ENCODE data around the gene SCUBE3. TPM values are rescaled to one million over a fixed set of nuclear protein-coding genes. Genes with fewer than 3 reads are reported as not detected.

SCUBE3 gene
- total RNA-seq, 1 donor from 2014 or later = 0.25 TPM

DNA sequence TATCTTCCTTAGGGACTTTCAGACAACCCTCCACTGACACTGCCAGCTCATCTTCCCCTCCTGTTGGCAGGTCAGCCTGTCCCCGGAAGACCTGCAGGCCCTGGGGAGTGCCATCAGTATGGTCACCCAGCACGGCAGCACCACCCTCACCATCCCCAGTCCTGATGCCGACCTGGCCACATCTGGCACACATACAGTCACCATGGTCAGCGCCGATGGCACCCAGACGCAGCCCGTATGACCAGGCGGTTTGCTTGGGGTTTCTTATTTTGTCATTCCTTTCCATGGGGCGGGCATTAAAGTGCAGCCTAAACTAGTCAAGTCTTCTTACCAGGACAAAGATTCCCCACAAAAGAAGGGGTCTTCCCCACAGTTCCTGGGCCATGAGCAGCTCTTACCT is 79.9 kb downstream of the SCUBE3 start:
- Mint-ChIP-seq H3K4me3 (ENCODE audit: unreplicated experiment) (no peak overlapping the region), H3K36me3 (ENCODE audit: unreplicated experiment) (no peaks in the 10 kb centered on the region), H3K4me1 (ENCODE audit: low read depth, unreplicated experiment) (peaks cover 6% of the 10 kb centered on the region), H3K9me3 (ENCODE audit: unreplicated experiment) (no peaks in the 10 kb centered on the region), H3K27ac (ENCODE audit: unreplicated experiment) (no peak overlapping the region), H3K27me3 (ENCODE audit: unreplicated experiment) (peaks cover 2% of the 10 kb centered on the region)
- TF ChIP-seq, protein P1, sequence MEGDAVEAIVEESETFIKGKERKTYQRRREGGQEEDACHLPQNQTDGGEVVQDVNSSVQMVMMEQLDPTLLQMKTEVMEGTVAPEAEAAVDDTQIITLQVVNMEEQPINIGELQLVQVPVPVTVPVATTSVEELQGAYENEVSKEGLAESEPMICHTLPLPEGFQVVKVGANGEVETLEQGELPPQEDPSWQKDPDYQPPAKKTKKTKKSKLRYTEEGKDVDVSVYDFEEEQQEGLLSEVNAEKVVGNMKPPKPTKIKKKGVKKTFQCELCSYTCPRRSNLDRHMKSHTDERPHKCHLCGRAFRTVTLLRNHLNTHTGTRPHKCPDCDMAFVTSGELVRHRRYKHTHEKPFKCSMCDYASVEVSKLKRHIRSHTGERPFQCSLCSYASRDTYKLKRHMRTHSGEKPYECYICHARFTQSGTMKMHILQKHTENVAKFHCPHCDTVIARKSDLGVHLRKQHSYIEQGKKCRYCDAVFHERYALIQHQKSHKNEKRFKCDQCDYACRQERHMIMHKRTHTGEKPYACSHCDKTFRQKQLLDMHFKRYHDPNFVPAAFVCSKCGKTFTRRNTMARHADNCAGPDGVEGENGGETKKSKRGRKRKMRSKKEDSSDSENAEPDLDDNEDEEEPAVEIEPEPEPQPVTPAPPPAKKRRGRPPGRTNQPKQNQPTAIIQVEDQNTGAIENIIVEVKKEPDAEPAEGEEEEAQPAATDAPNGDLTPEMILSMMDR (IDR thresholded peaks at IDR 0.05; ENCODE audit: partially characterized antibody, unreplicated experiment) = no peak
- DNase-seq = no peak

DNA sequence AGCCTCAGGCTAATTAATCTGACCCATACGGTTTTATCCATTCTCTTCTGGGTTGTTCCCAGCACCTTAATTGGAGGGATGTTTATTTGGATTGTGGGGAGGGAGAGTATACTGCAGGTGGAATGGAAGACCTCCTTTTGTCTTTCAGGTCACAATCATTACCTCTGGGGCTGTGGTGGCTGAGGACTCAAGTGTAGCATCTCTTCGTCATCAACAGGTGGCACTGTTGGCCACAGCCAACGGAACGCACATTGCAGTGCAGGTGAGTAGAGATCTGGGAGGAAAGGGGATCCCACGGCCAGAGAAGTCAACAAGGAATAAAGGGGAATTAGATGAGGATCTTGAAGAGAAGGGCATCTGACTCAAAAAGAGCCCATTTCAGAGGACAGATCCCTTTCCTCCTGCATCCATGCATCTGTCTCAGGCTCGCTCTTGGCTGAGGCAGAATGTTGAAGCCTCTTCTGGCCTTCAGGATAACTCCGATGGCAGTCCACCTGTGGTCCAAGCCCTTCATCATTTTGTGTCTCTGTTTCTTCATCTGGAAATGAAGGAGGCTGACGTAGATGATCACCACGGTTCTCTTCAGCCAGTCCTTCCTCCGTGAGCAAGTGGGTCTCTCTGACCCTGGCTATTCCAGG is 80.7 kb downstream of the SCUBE3 start:
- H3K36me3 Mint-ChIP-seq (ENCODE audit: unreplicated experiment) = no peaks in the 10 kb centered on the region
- no peak overlapping the region for H3K4me3 Mint-ChIP-seq (ENCODE audit: unreplicated experiment)
- TF ChIP-seq, protein P1 (IDR thresholded peaks at IDR 0.05; ENCODE audit: partially characterized antibody, unreplicated experiment) = peak; percentile 27
- DNase-seq = peak; percentile 44
- H3K27ac Mint-ChIP-seq (ENCODE audit: unreplicated experiment) = no peak overlapping the region
- peaks cover 2% of the 10 kb centered on the region for H3K27me3 Mint-ChIP-seq (ENCODE audit: unreplicated experiment)
- H3K4me1 Mint-ChIP-seq (ENCODE audit: low read depth, unreplicated experiment) = peaks cover 6% of the 10 kb centered on the region
- H3K9me3 Mint-ChIP-seq (ENCODE audit: unreplicated experiment) = no peaks in the 10 kb centered on the region

DNA sequence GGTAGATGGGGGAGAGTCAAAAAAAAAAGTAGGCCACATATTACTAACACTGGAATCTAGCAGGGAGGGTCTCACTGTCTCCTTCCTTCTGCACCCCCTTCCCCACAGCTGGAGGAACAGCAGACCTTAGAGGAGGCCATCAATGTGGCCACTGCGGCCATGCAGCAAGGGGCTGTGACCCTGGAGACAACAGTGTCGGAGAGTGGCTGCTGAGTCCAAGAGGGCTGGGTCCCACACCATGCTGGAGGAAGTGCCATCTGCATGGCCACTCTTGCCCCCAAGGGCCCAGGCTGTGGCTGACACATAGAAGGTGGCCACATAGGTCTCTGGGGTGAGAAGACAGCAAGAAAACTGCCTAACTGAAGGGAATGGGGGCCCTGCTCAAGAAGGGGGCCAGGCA is 81.3 kb downstream of the SCUBE3 start:
- H3K4me3 Mint-ChIP-seq (ENCODE audit: unreplicated experiment) = no peak overlapping the region
- no peaks in the 10 kb centered on the region for H3K9me3 Mint-ChIP-seq (ENCODE audit: unreplicated experiment)
- no peaks in the 10 kb centered on the region for H3K36me3 Mint-ChIP-seq (ENCODE audit: unreplicated experiment)
- DNase-seq = no peak
- H3K27ac Mint-ChIP-seq (ENCODE audit: unreplicated experiment) = no peak overlapping the region
- TF ChIP-seq, protein P1 (IDR thresholded peaks at IDR 0.05; ENCODE audit: partially characterized antibody, unreplicated experiment) = no peak
- H3K4me1 Mint-ChIP-seq (ENCODE audit: low read depth, unreplicated experiment) = peaks cover 6% of the 10 kb centered on the region
- H3K27me3 Mint-ChIP-seq (ENCODE audit: unreplicated experiment) = peaks cover 2% of the 10 kb centered on the region

DNA sequence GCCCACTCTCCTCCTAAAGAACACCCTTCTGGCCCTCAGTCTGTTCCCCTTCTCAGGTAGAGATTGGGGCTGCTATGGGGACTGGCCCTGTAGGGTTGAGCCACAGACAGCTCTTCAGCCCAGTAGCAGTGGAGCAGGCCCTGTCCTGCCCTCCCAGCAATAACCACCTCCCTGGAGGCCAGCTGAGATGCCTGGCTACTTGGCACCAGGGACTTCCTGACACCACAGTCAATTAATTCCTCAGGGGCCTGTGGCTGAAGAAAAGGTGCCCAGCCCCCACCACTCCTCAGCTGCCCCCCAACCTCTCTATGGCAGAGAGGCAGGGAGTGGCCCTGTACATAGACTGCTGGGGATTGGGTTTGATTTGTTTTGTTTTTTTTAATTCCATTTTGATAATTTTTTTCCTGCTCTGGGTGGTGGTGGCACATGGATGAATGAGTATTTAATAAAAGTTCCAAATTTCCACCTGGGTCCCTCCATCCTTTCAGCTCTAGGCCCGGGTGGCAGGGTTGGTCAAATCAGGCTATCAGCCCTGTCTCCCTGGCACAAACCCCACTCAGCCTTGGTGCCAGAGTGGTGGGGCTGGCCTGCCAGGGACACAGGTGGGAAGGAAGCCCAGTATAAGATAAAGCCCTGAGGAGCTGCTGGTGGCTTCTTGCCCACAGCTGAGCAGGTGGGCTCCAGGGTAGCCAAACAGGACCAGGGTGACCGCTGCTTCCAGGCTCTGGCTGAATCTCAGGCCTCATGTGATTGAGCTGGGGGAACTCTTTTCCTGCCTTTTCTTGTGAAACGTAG is 82.0 kb downstream of the SCUBE3 start:
- Mint-ChIP-seq H3K4me3 (ENCODE audit: unreplicated experiment) (no peak overlapping the region), H3K9me3 (ENCODE audit: unreplicated experiment) (no peaks in the 10 kb centered on the region), H3K4me1 (ENCODE audit: low read depth, unreplicated experiment) (peaks cover 6% of the 10 kb centered on the region), H3K36me3 (ENCODE audit: unreplicated experiment) (no peaks in the 10 kb centered on the region), H3K27me3 (ENCODE audit: unreplicated experiment) (peaks cover 2% of the 10 kb centered on the region), H3K27ac (ENCODE audit: unreplicated experiment) (no peak overlapping the region)
- DNase-seq = no peak
- TF ChIP-seq, protein P1 (IDR thresholded peaks at IDR 0.05; ENCODE audit: partially characterized antibody, unreplicated experiment) = no peak
